Dermis microvascular lymphatic vessel endothelial cell (primary cell): ENCODE data around the gene KIDINS220. TPM values are rescaled to one million over a fixed set of nuclear protein-coding genes. Genes with fewer than 3 reads are reported as not detected.

ENCODE experiments used
- total RNA-seq: library from RNA; depleted of rRNA; stranded (reverse); fragments of >200 nt; gene quantifications from 2 replicates; pipeline ENCODE4 v1.2.1, GENCODE V29; 2014

Gene KIDINS220
- total RNA-seq, 1 donor from 2014 or later, result 39.7 TPM

Other genes starting within 250 kb of the KIDINS220 start
- gene ID2, start 155.6 kb downstream of the KIDINS220 start, total RNA-seq, result 34.9 and 87.4 TPM in 2 replicates
- gene MBOAT2, start 166.1 kb upstream of the KIDINS220 start, total RNA-seq, result 4.5 and 5.3 TPM in 2 replicates